KMS-11 (cell line): Measurements from ENCODE around the gene COPS8.

Source experiments
- H2AFZ ChIP-seq: fragments of 200-600 bp; sonication (generic); 2 replicates; pipeline ENCODE4 v1.6.1; 2016; ENCODE audit warnings: antibody characterized with exemption, mixed run types, low read depth
- H3K27ac ChIP-seq: fragments of 200-600 bp; sonication (generic); 2 replicates; pipeline ENCODE4 v1.6.1; 2016; ENCODE audit warnings: mild to moderate bottlenecking, mixed run types
- H3K27me3 ChIP-seq: fragments of 200-600 bp; sonication (generic); 2 replicates; pipeline ENCODE4 v1.6.1; 2017; ENCODE audit warnings: mild to moderate bottlenecking, low read depth, mixed run types, moderate library complexity; ENCODE audit not compliant: insufficient read depth
- H3K36me3 ChIP-seq: fragments of 200-600 bp; sonication (generic); 2 replicates; pipeline ENCODE4 v1.6.1; 2017; ENCODE audit warnings: mild to moderate bottlenecking, mixed run types; ENCODE audit not compliant: insufficient read depth
- H3K4me1 ChIP-seq: fragments of 200-600 bp; sonication (generic); 2 replicates; pipeline ENCODE4 v1.6.1; 2016; ENCODE audit warnings: mild to moderate bottlenecking, low read depth, mixed run types; ENCODE audit not compliant: poor library complexity, severe bottlenecking
- H3K4me2 ChIP-seq: fragments of 200-600 bp; sonication (generic); 2 replicates; pipeline ENCODE4 v1.7.0; 2016; ENCODE audit warnings: mild to moderate bottlenecking, mixed run types
- H3K4me3 ChIP-seq: fragments of 200-600 bp; sonication (generic); IDR thresholded peaks from 2 replicates; pipeline ENCODE4 v1.6.1; 2017; ENCODE audit warnings: low read depth, low read length, mixed read lengths; ENCODE audit not compliant: insufficient read depth
- H3K79me2 ChIP-seq: fragments of 200-600 bp; sonication (generic); 2 replicates; pipeline ENCODE4 v1.6.1; 2016; ENCODE audit warnings: low read depth, mixed run types; ENCODE audit not compliant: insufficient read depth
- H3K9ac ChIP-seq: fragments of 200-600 bp; sonication (generic); 2 replicates; pipeline ENCODE4 v1.6.1; 2016; ENCODE audit warnings: mild to moderate bottlenecking, mixed run types
- H4K20me1 ChIP-seq: fragments of 200-600 bp; sonication (generic); 2 replicates; pipeline ENCODE4 v1.6.1; 2016; ENCODE audit warnings: mild to moderate bottlenecking, mixed run types; ENCODE audit not compliant: insufficient read depth
- TF ChIP-seq, protein P1 (sequence below): fragments of 200-600 bp; sonication (generic); conservative IDR thresholded peaks from 2 replicates; pipeline ENCODE4 v1.6.1; 2017; ENCODE audit warnings: low read depth, mild to moderate bottlenecking, antibody characterized with exemption, low read length, moderate library complexity, mixed read lengths

Gene COPS8

GRCh38 chr2:237143118-237143517 lies 57.4 kb downstream of the COPS8 start:
- Histone ChIP-seq H3K4me1 (no peaks in the 10 kb centered on the region), H3K4me2 (no peak overlapping the region), H3K27ac (no peak overlapping the region), H4K20me1 (no peaks in the 10 kb centered on the region), H2AFZ (no peak overlapping the region), H3K36me3 (no peaks in the 10 kb centered on the region), H3K79me2 (no peaks in the 10 kb centered on the region), H3K4me3 (no peak overlapping the region), H3K27me3 (no peaks in the 10 kb centered on the region), H3K9ac (no peak overlapping the region)
- TF ChIP-seq, protein P1, sequence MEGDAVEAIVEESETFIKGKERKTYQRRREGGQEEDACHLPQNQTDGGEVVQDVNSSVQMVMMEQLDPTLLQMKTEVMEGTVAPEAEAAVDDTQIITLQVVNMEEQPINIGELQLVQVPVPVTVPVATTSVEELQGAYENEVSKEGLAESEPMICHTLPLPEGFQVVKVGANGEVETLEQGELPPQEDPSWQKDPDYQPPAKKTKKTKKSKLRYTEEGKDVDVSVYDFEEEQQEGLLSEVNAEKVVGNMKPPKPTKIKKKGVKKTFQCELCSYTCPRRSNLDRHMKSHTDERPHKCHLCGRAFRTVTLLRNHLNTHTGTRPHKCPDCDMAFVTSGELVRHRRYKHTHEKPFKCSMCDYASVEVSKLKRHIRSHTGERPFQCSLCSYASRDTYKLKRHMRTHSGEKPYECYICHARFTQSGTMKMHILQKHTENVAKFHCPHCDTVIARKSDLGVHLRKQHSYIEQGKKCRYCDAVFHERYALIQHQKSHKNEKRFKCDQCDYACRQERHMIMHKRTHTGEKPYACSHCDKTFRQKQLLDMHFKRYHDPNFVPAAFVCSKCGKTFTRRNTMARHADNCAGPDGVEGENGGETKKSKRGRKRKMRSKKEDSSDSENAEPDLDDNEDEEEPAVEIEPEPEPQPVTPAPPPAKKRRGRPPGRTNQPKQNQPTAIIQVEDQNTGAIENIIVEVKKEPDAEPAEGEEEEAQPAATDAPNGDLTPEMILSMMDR, result no peak

GRCh38 chr2:237143676-237144440 lies 58.2 kb downstream of the COPS8 start:
- Histone ChIP-seq H3K9ac (no peak overlapping the region), H3K79me2 (no peaks in the 10 kb centered on the region), H3K4me1 (no peaks in the 10 kb centered on the region), H3K36me3 (no peaks in the 10 kb centered on the region), H3K27ac (no peak overlapping the region), H3K4me2 (no peak overlapping the region), H4K20me1 (no peaks in the 10 kb centered on the region), H3K4me3 (no peak overlapping the region), H3K27me3 (no peaks in the 10 kb centered on the region), H2AFZ (no peak overlapping the region)
- TF ChIP-seq, protein P1, result no peak

DNA sequence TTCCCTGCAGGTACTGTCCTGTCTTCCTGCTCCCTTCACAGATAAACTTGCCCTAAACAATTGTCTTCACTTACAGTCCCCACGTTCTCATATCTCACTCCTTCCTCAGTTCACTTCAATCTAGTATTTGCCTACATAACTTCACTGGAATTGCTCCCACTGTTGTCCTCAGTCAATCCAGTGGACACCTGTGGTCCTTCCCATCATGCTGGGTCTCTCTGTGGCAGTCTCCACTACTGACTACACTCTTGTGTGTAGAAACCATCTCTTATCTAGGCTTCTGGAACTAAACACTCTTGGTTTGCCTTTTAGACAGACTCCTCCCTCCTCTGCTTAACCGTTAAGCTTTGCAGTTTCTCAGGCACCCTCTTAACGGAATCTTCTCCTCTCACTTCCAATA lies 58.8 kb downstream of the COPS8 start:
- Histone ChIP-seq H3K27me3 (no peaks in the 10 kb centered on the region), H3K9ac (no peak overlapping the region), H2AFZ (no peak overlapping the region), H3K36me3 (no peaks in the 10 kb centered on the region), H3K4me2 (no peak overlapping the region), H4K20me1 (no peaks in the 10 kb centered on the region), H3K4me3 (no peak overlapping the region), H3K4me1 (no peaks in the 10 kb centered on the region), H3K79me2 (no peaks in the 10 kb centered on the region), H3K27ac (no peak overlapping the region)
- TF ChIP-seq, protein P1, result no peak

GRCh38 chr2:237147317-237147716 lies 61.6 kb downstream of the COPS8 start:
- H4K20me1 ChIP-seq, result no peaks in the 10 kb centered on the region
- no peak overlapping the region for H3K4me2 ChIP-seq
- H3K27me3 ChIP-seq, result no peaks in the 10 kb centered on the region
- H3K36me3 ChIP-seq, result no peaks in the 10 kb centered on the region
- TF ChIP-seq, protein P1, result no peak
- H3K79me2 ChIP-seq, result no peaks in the 10 kb centered on the region
- no peak overlapping the region for H3K4me3 ChIP-seq
- H2AFZ ChIP-seq, result no peak overlapping the region
- no peak overlapping the region for H3K9ac ChIP-seq
- H3K27ac ChIP-seq, result no peak overlapping the region
- H3K4me1 ChIP-seq, result no peaks in the 10 kb centered on the region
